Right forelimb (tissue), 1 donor: ENCODE measurements around the gene ZNF205.
"Not testable (repeated sequence)": the region's sequence is repeated elsewhere in the genome, so short reads cannot be mapped to it uniquely, and the experiment has no call there.

Source experiments
- DNase-seq: peaks from one replicate; pipeline ENCODE4 v3.0.0-alpha.2; 2018

Gene ZNF205

GRCh38 chr16:3150346-3151218 lies 38.2 kb downstream of the ZNF205 start:
- DNase-seq = peak; percentile 100

- no peak for DNase-seq
These were observed 39.6 kb downstream of the ZNF205 start for GRCh38 chr16:3152027-3152276.

- DNase-seq = peak; percentile 95
These were observed 40.0 kb downstream of the ZNF205 start for GRCh38 chr16:3152277-3152990.

- DNase-seq = no peak
These were observed 40.6 kb downstream of the ZNF205 start for GRCh38 chr16:3152991-3153368.

- no peak for DNase-seq
These were observed 42.8 kb downstream of the ZNF205 start for GRCh38 chr16:3155181-3155580.

- DNase-seq = no peak
These were observed 43.6 kb downstream of the ZNF205 start for GRCh38 chr16:3155972-3156371.

GRCh38 chr16:3157229-3158025 lies 45.0 kb downstream of the ZNF205 start:
- peak; percentile 90 for DNase-seq

- peak; percentile 58 for DNase-seq
These were observed 45.7 kb downstream of the ZNF205 start for GRCh38 chr16:3158026-3158509.

- DNase-seq = peak; percentile 90
These were observed 46.3 kb downstream of the ZNF205 start for GRCh38 chr16:3158510-3159314.

GRCh38 chr16:3161235-3162018 lies 49.0 kb downstream of the ZNF205 start:
- DNase-seq = no peak

- no peak for DNase-seq
These were observed 52.0 kb downstream of the ZNF205 start for GRCh38 chr16:3164121-3164991.

GRCh38 chr16:3165111-3165822 lies 52.9 kb downstream of the ZNF205 start:
- no peak for DNase-seq

- DNase-seq = no peak
These were observed 54.1 kb downstream of the ZNF205 start for GRCh38 chr16:3166505-3166886.

GRCh38 chr16:3168729-3169128 lies 56.3 kb downstream of the ZNF205 start:
- DNase-seq = not testable (repeated sequence)
